ENCODE results near the gene NFIA.
"Not testable (repeated sequence)": the region's sequence is repeated elsewhere in the genome, so short reads cannot be mapped to it uniquely, and the experiment has no call there.

NFIA gene

DNA sequence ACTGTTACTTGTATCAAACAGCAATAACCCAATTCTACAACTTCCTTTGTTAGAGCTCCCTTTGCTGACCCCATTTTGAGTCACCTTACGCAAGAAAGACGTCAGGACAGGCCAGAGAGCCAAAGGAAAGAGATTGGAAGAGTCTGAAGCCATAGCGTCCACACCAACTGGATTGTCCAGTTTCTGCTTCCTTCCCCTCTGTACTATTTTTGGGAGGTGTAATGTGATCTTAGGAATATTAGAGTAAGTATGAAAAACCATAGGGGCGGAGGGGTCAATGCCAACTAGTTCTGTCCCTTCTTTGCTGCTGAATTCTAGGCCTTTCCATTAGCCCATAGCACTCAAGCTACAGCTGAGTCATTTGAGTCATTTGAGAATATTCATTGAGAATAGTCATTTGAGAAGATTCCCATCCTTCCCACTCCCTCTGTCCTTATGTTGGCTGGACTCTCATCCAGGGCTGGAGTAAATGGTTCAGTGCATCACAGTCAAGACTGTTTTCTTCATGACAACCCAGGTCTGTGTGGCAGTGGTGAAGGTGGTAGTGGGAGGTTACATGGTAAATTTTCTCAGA is 14.8 kb upstream of the NFIA start:
- no peaks in the 10 kb centered on the region for H3K4me1 ChIP-seq (ENCODE audit: insufficient read depth, low read length)
- H3K9ac ChIP-seq (ENCODE audit: low read depth, low read length) = no peak overlapping the region
- H3K36me3 ChIP-seq (ENCODE audit: insufficient read depth, low read length) = no peaks in the 10 kb centered on the region
- peaks cover 26% of the 10 kb centered on the region for H3K27me3 ChIP-seq (ENCODE audit: insufficient read depth, low read length)
- H3K9me3 ChIP-seq (ENCODE audit: insufficient read depth, low read depth, low read length) = no peaks in the 10 kb centered on the region
- H3K4me3 ChIP-seq (ENCODE audit: low read length) = no peak overlapping the region
- WGBS = 97% methylated on average over 4 of the region's 4 CpGs
- no peak overlapping the region for H3K27ac ChIP-seq (ENCODE audit: low read depth, low read length)

DNA sequence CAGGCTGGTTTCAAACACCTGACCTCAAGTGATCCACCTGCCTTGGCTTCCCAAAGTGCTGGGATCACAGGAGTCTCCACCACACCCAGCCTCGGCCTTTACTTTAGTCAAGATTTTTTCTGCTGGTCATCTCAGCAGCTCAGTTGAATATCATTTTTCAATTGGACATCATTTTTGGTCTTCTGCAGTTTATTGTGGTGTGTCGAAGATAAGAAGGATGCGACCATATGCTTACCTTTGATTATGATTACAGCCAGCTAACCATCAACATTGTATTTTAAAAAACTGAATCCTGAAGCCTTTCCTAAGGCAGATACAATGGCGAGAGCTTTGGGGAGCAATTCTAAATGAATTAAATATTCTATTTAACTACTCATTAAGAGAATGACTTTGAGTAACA is 12.3 kb upstream of the NFIA start:
- no peaks in the 10 kb centered on the region for H3K9me3 ChIP-seq (ENCODE audit: insufficient read depth, low read depth, low read length)
- H3K27ac ChIP-seq (ENCODE audit: low read depth, low read length) = no peak overlapping the region
- peaks cover 39% of the 10 kb centered on the region for H3K27me3 ChIP-seq (ENCODE audit: insufficient read depth, low read length)
- no peak overlapping the region for H3K4me3 ChIP-seq (ENCODE audit: low read length)
- no peaks in the 10 kb centered on the region for H3K36me3 ChIP-seq (ENCODE audit: insufficient read depth, low read length)
- no peaks in the 10 kb centered on the region for H3K4me1 ChIP-seq (ENCODE audit: insufficient read depth, low read length)
- no peak overlapping the region for H3K9ac ChIP-seq (ENCODE audit: low read depth, low read length)
- WGBS = 94% methylated on average over 3 of the region's 4 CpGs

- Histone ChIP-seq H3K4me3 (ENCODE audit: low read length) (no peak overlapping the region), H3K27ac (ENCODE audit: low read depth, low read length) (no peak overlapping the region), H3K9me3 (ENCODE audit: insufficient read depth, low read depth, low read length) (no peaks in the 10 kb centered on the region), H3K9ac (ENCODE audit: low read depth, low read length) (no peak overlapping the region), H3K27me3 (ENCODE audit: insufficient read depth, low read length) (peaks cover 50% of the 10 kb centered on the region), H3K4me1 (ENCODE audit: insufficient read depth, low read length) (peaks cover 5% of the 10 kb centered on the region), H3K36me3 (ENCODE audit: insufficient read depth, low read length) (no peaks in the 10 kb centered on the region)
- 46% methylated on average over 6 of the region's 6 CpGs for WGBS
Measured at GRCh38 chr1:61071205-61072130, 10.9 kb upstream of the NFIA start.

- Histone ChIP-seq H3K36me3 (ENCODE audit: insufficient read depth, low read length) (no peaks in the 10 kb centered on the region), H3K4me1 (ENCODE audit: insufficient read depth, low read length) (peaks cover 16% of the 10 kb centered on the region), H3K27ac (ENCODE audit: low read depth, low read length) (no peak overlapping the region), H3K9me3 (ENCODE audit: insufficient read depth, low read depth, low read length) (no peaks in the 10 kb centered on the region), H3K9ac (ENCODE audit: low read depth, low read length) (no peak overlapping the region), H3K27me3 (ENCODE audit: insufficient read depth, low read length) (peaks cover 63% of the 10 kb centered on the region), H3K4me3 (ENCODE audit: low read length) (no peak overlapping the region)
- WGBS = 95% methylated on average over 5 of the region's 5 CpGs
Measured at GRCh38 chr1:61073871-61074270, 8.5 kb upstream of the NFIA start.

GRCh38 chr1:61075833-61076232 is 6.5 kb upstream of the NFIA start:
- not testable (repeated sequence) for H3K9ac ChIP-seq (ENCODE audit: low read depth, low read length); H3K27ac ChIP-seq (ENCODE audit: low read depth, low read length); H3K9me3 ChIP-seq (ENCODE audit: insufficient read depth, low read depth, low read length); H3K36me3 ChIP-seq (ENCODE audit: insufficient read depth, low read length)
- Histone ChIP-seq H3K4me3 (ENCODE audit: low read length) (peak overlapping the region; percentile 76; the same call in 1 of the 2 replicates), H3K4me1 (ENCODE audit: insufficient read depth, low read length) (peaks cover 33% of the 10 kb centered on the region), H3K27me3 (ENCODE audit: insufficient read depth, low read length) (peaks cover 67% of the 10 kb centered on the region)
- 79% methylated on average over 16 of the region's 16 CpGs for WGBS

DNA sequence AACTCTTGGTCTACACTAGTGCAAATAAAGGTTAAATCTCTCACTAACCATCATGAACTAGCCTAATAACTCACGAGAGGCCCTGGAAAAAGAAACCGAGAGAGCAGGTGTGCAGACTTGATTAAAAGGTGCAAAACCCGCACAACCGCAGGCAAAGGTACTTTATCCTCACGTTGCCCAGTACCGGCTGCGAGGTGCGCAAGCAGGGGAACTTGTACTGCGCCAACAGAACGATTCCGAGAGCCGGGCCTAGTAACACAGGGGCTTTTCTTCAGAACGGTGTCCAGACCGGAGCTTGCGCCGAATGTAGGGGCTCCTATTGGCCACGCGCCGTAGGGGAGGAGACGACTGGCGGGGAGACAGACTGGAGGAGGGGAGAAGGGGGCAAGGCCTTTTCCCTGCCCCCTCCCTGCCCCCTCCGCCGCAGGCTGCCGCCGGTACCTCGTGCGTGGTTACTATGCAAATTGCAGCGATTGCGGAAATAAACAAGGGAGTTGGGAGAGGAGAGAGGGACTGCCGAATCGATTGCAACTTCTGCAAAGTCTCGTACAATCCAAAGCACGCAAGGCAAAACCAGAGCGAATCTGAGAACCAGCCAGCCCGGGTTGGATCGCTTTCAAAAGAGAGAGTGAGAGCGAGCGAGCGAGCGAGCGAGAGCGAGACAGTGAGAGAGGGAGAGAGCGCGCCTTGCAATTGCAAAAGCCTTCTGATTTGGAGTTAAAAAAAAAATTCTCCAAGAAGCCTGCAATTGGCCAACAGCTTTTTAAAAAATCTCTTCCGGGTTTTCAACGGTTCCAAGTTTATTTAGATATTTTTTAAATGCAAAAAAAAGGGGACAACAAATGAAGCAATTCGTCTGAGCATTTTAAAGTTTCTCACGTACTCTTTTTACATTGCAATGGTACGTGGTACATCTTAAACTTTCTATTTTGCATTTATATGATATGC is 5.4 kb upstream of the NFIA start:
- no peaks in the 10 kb centered on the region for H3K9me3 ChIP-seq (ENCODE audit: insufficient read depth, low read depth, low read length)
- peaks cover 42% of the 10 kb centered on the region for H3K4me1 ChIP-seq (ENCODE audit: insufficient read depth, low read length)
- H3K27me3 ChIP-seq (ENCODE audit: insufficient read depth, low read length) = peaks cover 68% of the 10 kb centered on the region
- peak overlapping the region; percentile 72 for H3K9ac ChIP-seq (ENCODE audit: low read depth, low read length)
- peak overlapping the region; percentile 76 for H3K4me3 ChIP-seq (ENCODE audit: low read length)
- WGBS = 1% methylated on average over 47 of the region's 49 CpGs
- no peaks in the 10 kb centered on the region for H3K36me3 ChIP-seq (ENCODE audit: insufficient read depth, low read length)
- peak overlapping the region; percentile 78; the same call in 1 of the 2 replicates for H3K27ac ChIP-seq (ENCODE audit: low read depth, low read length)

DNA sequence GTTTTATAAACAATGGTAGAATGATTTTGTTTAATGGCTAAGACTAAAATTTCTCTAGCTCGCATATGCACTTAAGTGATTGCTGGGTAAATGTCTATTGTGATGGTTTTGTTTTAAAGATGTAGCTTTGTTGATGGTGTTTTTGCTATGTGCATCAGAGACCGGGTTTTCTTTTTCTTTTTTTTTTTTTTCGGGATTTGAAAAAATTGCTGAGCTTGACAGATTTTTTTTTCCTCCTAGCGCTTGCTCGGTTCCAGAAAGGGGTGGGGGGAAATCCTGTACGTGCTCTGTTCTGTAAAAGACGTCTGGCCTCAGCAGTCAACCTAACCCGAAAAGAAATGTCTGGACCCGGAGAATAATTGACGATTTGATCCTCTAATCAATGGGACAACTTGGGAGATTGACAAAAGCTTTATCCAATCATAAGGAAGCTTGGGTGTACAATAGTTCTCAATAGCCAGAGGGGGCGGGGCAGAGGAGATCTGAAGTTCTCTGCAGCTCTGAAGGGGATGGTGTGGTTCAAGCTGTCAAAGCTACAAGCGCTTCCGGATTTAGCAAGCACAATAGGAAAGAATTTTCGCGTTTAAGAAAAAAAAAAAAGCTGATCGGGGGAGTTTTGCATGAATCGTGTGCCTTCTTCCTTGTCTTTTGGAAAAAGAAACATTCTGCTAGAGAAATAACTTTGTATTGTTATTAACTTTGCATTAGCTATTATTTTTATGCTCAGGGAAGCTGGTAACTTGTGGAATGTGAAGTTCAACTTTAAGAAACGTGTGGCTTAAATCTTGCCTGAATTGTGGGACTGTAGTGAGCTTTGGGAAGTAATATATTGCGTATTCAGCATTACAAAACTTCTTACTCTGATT is 4.5 kb upstream of the NFIA start:
- Histone ChIP-seq H3K9ac (ENCODE audit: low read depth, low read length) (peak overlapping the region; percentile 72), H3K4me1 (ENCODE audit: insufficient read depth, low read length) (peaks cover 42% of the 10 kb centered on the region), H3K4me3 (ENCODE audit: low read length) (peak overlapping the region; percentile 76), H3K9me3 (ENCODE audit: insufficient read depth, low read depth, low read length) (no peaks in the 10 kb centered on the region), H3K27ac (ENCODE audit: low read depth, low read length) (peak overlapping the region; percentile 78; the same call in 1 of the 2 replicates), H3K36me3 (ENCODE audit: insufficient read depth, low read length) (no peaks in the 10 kb centered on the region), H3K27me3 (ENCODE audit: insufficient read depth, low read length) (peaks cover 74% of the 10 kb centered on the region)
- WGBS = under 1% methylated on average over 18 of the region's 19 CpGs

DNA sequence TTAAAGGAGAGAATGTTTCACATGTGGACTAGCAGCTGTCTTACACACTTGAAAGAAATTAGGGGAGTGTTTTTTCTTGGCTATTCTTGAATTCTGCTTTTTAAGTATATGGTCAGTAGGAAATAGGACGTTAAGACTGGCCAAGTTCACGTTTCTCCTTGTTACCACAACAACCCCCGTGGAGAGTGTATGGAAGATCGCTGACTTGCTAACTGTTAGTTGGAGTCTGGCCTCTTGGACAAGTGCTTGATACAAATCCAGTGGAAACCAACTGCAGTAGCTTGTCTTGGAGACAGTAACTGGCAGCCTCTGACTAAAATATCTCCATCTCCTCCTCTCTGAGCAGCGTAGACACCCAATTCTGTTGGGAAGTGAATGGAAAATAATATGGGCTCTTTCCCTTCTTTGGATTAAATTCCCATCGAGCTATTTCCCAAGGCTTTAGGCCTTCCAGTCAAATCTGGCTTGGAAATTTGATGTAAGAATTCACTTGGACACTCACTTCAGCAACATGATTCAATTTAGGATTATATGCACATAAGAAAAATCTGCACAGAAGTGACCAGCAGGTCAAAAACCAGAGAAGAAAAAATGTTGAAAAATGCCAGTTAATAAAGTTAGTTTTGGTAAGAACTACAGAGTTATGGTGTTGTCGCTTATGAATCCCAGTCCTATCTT is 3.6 kb upstream of the NFIA start:
- Histone ChIP-seq H3K27ac (ENCODE audit: low read depth, low read length) (no peak overlapping the region), H3K9ac (ENCODE audit: low read depth, low read length) (no peak overlapping the region), H3K9me3 (ENCODE audit: insufficient read depth, low read depth, low read length) (no peaks in the 10 kb centered on the region), H3K36me3 (ENCODE audit: insufficient read depth, low read length) (no peaks in the 10 kb centered on the region), H3K4me1 (ENCODE audit: insufficient read depth, low read length) (peaks cover 42% of the 10 kb centered on the region), H3K27me3 (ENCODE audit: insufficient read depth, low read length) (peaks cover 76% of the 10 kb centered on the region), H3K4me3 (ENCODE audit: low read length) (peak overlapping the region; percentile 76; the same call in 1 of the 2 replicates)
- 24% methylated on average over 6 of the region's 7 CpGs for WGBS

- H3K4me3 ChIP-seq (ENCODE audit: low read length) = peak overlapping the region; percentile 24; the same call in 1 of the 2 replicates
- H3K4me1 ChIP-seq (ENCODE audit: insufficient read depth, low read length) = peaks cover 47% of the 10 kb centered on the region
- no peak overlapping the region for H3K9ac ChIP-seq (ENCODE audit: low read depth, low read length)
- no peak overlapping the region for H3K27ac ChIP-seq (ENCODE audit: low read depth, low read length)
- WGBS = 43% methylated on average over 5 of the region's 5 CpGs
- H3K27me3 ChIP-seq (ENCODE audit: insufficient read depth, low read length) = peaks cover 81% of the 10 kb centered on the region
- no peaks in the 10 kb centered on the region for H3K9me3 ChIP-seq (ENCODE audit: insufficient read depth, low read depth, low read length)
- H3K36me3 ChIP-seq (ENCODE audit: insufficient read depth, low read length) = no peaks in the 10 kb centered on the region
Measured at GRCh38 chr1:61079296-61079897, 3.0 kb upstream of the NFIA start.

Data from HUES64 (cell line).